ENCODE data around the gene CCR9.

The CCR9 gene

DNA sequence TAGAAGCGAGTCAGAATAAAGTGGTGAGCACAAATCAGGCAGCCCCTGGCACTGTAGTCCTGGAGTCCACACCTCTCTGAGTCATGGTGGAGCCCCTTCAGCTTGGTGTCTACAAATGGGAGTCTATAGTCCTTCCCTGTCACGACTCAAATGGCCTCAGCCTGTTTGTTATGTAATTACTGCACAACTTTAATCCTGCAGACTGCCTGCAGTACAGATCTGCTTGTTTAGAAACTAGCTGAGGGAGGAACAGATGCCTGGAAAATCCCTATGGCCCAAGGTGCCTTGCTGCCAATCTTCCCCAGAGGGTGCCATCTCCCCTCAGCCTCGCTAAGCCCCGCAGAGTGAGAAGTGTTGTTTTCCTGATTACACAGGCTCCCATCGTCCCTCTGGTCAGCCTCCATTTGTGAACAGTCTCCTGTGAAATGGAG is 53.0 kb downstream of the CCR9 start:
- DNase-seq = no peak

DNA sequence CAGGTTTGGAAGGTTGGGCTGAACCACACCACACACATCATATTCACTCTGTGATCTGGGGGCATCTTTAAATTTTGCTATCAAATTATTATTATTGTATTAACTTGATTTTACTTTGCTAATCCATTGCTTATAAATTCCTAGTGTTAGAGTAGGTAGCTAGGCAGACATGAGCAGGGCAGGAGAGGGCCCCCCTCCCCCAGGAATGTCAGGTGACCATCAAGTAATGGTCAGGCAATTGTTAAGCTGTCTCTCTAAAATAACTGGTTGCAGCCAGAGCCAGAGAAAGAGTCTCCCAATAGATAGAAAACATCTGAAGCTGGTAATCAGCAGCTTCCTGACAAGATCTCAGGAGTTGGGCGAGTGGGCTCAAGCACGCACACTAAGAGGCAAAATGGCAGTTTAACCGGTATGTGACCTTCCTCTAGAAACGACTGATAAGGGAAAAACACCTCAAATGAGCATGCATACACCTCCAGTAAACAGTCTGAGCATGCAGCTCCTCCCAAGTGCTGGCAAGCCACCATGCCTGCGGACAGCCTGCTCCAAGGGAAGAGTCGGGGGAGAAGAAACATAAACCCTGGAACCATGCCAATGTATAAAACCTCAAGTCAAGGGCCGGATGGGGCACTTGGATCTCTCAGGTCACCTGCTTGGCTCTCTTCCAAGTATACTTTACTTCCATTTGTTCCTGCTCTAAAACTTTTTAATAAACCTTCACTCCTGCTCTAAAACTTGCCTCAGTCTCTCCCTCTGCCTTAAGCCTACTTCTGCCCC is 53.8 kb downstream of the CCR9 start:
- DNase-seq = no peak

DNA sequence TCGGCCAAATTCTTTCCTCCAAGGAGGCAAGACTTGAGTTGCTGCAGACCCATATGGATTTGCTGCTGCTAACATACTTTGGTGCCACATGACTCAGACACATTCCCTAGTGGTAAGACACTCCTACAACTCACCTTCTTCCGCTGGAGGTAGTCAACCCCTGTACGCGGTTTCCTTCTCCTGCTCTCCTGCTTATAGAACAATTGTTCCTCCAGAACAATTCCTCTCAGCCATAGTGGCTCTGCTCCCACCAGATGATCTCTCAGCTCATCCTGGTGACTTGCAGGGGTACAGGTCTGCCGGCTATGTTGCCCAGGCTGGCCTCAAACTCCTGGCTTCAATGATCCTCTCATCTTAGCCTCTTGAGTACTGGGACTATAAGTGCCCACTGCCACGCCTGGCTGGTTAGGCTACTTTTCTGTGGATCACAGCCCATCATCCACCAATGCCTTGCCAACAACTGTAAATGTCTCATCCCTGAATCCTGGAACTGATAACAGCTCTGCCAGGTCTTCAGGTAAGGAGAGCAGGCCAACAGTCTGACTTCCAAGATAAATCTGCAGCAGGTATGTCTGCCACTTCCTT is 54.5 kb downstream of the CCR9 start:
- no peak for DNase-seq

DNA sequence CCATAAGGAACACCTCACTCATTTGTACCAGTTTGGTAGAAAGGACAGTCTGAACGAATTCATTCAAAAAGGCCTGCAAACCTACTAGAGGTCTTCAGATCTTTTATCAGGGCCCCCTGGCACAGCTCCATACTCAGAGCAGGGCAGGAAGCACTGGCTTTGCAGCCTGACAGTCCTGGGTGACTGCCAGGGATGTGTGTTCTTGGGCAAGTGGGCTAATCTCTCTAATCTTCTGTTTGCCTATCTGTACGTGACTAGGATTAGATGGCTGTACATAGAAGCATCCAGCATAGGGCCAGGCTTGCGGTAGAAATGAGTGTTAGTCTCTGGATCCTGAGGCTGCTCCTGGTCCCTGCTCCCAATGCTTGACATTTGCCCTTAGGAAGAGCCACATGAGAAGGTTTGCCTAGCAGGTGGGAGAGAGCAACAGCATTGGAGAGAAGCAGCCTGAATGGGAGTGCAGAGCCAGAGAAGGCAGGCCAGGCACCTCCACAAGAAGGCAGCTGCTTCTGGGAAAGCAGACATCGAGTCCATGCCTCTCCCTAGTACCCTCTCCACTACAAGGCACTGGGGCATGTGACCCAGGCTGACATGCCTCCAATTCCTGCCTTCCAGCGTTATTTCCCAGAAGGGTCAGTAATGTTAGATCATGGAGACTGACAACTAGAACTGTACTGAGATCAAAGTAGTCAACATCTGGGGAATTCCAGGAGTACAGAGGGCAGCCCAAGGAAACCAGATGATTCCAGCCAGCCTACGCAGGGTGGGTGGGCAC is 55.9 kb downstream of the CCR9 start:
- DNase-seq = no peak

DNA sequence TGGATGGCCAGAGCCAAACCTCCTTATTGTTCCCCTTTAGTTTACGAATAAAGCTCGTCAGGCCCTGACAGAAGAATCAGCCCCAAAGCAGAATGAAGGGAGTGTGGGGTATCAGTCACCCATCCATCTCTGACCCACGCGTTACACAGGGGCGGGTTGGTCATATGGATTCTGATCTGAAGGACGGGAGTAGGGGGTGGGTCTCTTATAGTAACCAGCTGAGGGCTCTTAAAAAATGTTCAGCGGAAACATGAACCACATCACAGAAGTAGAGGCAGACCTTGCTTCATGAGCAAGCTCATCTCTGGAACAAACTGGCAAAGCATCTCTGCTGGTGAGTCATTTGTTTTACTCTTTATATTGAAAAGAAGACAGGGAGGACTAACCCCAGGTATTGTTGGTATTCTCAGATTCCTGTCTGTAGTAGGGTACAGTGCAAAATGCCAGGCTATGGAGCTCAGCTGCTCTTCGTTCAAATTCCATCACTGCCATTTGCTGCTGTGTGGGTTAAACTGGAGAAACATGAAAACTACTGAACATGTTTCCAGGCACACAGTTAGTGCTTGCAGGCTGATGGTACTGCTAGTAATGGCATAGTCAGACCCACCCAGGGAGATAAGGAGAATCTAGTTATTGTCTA is 57.0 kb downstream of the CCR9 start, which contains the start of gene CXCR6:
Gene CXCR6 (plus strand): TSS at position 258 of the 640 bp plus-strand sequence. CDS start 3,018 bp downstream, outside the sequence.
- DNase-seq = no peak

DNA sequence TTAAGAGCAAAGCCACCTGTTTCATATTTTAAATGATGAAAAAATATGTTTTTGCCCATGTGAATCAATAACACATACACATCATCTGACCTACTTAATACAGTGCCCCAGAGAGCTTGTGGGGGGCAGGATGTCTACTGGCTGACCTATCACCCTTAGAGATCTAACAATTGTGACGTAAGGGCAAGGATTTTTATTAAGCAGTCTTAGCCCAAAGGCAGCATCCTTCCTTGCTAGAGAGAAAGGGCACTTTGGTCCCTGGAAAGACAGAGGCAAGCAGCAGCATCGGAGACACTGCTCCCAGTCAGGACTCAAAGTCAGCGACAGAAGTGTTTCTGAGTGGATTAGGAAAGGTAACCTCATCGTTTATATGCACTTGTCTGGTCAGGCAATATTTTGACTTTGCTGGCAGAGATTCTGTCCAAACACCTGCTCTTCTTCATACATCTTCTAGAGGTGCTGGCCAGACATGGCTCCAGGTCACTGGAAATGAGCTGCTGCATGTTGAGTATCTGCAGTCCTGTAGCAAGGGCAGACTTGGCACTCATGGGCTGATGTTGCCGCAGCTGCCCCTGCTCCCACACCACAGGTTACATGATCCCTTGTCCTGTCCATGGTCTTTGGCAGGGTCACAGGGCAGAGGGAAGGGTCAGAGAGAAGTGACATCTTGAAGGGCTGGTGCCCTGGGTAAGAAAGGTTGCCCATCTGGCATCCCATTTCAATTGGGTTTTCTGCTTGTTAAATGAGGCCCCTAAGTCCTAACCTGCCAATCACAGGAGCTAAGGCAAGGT is 58.7 kb downstream of the CCR9 start:
- no peak for DNase-seq

DNA sequence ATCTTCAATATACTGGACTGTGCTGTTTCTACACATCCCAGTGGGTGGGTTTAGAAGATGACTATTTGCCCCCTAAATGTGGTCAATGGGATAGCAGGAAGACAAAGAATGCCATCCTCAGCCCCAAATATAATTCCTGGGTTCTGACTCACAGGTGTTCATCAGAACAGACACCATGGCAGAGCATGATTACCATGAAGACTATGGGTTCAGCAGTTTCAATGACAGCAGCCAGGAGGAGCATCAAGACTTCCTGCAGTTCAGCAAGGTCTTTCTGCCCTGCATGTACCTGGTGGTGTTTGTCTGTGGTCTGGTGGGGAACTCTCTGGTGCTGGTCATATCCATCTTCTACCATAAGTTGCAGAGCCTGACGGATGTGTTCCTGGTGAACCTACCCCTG is 60.0 kb downstream of the CCR9 start:
- DNase-seq = no peak

DNA sequence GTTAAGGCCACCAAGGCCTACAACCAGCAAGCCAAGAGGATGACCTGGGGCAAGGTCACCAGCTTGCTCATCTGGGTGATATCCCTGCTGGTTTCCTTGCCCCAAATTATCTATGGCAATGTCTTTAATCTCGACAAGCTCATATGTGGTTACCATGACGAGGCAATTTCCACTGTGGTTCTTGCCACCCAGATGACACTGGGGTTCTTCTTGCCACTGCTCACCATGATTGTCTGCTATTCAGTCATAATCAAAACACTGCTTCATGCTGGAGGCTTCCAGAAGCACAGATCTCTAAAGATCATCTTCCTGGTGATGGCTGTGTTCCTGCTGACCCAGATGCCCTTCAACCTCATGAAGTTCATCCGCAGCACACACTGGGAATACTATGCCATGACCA is 60.5 kb downstream of the CCR9 start:
- no peak for DNase-seq

DNA sequence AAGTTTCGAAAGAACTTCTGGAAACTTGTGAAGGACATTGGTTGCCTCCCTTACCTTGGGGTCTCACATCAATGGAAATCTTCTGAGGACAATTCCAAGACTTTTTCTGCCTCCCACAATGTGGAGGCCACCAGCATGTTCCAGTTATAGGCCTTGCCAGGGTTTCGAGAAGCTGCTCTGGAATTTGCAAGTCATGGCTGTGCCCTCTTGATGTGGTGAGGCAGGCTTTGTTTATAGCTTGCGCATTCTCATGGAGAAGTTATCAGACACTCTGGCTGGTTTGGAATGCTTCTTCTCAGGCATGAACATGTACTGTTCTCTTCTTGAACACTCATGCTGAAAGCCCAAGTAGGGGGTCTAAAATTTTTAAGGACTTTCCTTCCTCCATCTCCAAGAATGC is 61.0 kb downstream of the CCR9 start:
- no peak for DNase-seq

DNA sequence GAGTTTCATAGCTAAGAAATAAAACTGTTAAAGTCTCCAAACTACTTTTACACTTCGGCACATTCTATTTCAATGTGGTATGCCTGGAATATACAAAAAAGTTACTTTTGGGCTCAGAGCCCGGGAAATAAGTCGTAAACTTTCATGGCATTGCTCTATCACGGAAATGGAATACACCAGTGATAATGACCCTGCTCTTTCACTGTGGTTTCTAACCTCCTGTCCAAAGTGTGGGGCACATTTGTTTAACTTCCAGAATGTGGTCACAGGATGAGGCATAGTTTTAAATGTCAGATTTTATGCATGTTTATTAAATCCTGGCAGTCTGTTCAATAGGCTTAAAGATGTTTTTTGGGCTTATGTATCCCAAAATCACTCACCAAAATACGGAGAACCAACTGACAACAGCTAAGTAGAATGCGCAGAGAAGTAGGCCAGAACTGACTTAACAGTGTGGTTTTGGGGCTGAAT is 62.0 kb downstream of the CCR9 start:
- DNase-seq = no peak

DNA sequence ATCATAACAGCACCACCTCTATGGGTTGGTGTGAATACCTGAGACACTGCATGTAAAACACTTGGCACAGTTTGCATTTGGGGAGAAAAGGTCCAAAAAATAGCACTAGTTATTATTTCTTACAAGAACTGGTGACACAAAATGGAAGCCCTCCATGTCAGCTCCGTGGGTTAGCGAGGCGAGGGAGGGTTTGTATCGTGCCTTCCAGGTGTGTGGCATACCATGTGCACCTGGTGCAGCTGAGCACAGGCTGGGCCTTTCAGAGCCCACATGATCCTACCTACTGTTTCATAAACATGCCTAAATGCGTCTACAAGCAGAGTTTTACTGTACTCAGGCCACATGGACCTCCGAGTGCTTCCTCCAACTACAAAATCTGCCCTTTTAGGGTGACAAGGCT is 62.5 kb downstream of the CCR9 start:
- DNase-seq = no peak

DNA sequence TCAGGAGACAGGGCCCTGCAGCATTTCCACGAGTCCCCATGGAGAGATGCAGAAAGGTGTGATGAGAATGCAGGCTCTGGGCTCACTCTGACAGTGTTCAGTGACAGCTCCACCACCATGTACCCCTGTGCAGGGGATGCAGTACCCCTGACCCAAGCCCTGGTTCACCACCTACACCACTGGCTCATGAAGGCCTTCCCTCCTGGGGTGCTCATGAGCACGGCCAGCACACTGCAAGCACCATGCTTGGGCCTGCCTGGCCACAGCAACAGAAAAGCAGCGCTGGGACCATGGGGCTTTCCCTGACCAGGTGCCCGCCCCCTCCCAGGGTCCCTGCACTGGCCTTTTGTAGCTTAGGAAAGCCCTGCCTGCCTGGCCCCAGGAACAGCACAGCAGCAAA is 63.1 kb downstream of the CCR9 start:
- DNase-seq = no peak

DNA sequence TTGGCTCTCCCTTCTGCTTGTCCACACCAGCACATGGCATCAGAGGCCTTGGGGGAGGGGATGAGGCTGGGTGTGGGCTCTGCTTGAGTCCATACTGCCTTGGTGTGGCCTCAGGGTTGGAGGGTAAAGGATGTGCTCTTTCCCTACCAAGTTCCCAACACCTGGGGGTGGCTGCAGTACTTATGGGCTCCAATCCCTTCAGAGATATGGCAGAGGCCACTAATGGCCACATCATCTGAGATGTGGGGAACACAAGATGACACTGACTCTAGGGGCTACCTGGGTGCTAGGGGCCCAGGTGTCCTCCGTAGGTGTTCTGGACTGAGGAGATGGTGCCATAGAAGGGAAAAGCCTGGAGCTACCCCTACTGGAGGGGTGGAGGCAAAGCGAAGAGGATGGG is 63.8 kb downstream of the CCR9 start:
- no peak for DNase-seq

DNA sequence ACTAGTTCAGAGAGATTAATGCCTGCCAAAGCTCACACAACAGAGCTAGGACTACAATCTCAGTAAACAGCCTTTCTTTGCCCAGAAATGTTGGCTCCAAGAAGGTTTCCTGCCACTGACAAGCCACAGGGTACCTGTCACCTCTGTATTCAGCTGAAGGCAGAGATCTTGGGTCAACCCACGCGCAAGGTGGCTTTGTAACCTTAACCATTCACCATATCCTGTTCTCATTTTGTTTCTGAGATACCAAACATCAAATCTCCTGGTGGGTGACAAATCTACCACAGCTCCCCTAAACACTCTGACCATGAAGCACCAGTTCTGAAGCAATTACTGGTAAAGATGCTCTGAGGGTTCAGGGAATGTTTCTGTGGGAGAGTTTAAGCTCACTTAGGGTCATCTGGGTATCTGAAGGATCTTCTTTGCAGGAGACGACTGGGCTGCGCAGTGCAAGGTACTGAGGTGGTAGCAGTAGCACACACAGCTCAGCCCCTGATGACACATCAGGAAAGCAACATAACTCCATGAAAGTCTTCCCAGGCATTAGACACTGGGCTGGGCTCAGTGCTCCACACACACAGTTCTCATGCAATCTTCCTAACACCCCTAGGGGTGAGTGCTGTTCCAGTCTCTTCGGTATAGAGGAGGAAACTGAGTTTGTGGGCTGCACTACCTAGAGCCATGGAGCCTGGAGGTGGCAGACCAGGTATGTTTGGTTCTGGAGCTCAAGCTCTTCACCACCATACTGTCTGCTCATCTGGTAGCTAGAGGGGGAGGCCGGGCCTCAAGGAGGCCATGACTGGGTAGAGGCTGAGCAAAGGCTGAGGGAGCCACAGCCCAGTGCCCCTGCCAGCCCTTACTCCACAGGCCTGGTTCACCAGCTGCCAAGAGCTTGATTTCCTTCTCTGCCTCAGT is 64.6 kb downstream of the CCR9 start:
- peak; percentile 25 for DNase-seq

DNA sequence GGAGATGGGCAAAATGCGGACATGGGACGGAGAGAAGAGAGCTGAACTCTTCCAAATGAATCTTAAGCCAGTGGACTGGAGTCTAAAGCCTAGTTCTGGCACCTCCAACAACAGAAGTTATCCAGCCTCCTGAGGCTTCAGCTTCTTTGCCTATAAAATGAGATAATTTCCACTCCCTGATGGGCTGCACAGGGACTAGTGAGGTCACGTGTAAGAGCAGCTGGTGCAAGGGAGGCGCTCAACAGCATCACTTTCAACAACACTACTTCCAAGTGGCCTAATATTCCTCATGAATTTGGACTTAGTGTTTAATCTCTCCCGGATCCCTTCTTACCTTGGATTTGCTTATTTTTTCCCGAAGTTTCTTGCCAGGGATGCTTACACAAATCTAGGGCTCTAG is 65.6 kb downstream of the CCR9 start:
- no peak for DNase-seq

DNA sequence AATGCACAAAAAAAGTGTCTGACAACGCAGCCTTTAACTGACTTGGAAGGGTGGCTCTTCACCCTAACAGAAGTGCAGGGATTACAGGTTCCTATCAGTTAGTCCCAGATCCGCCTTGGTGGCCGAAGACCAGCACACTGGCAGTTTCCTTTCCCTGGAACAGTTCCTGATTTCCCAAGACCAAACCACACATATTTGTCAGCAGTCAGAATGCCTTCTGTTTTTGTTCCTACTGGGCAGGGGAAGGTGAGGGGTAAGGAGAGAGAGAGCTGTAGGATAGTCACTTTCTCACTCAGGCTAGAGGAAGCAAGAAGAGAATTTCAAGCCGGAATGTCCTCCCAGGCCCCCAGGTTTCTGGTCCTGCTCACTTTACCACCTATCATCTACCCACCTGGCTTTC is 66.1 kb downstream of the CCR9 start:
- no peak for DNase-seq
